ENCODE results near the gene SLC25A48.

The SLC25A48 gene

DNA sequence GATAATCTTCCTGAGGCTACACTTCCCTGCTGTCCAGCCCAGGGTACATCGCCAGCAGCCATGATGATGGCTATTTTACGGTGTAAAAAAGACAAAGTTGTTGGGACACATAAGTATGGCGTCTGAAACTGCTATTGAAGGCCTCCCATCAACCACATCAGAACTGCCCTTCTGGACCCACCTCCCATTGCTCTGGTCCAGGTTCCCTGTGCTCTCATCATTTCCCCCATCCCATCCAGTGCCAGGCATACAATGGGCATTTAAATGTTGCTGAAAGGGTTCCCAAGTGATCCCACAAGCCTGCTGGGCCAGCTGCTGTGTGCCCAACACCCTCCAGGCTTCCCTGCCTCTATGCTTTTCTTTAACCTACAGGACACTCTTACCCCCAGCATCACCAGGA is 50.6 kb downstream of the SLC25A48 start:
- no peak for DNase-seq

DNA sequence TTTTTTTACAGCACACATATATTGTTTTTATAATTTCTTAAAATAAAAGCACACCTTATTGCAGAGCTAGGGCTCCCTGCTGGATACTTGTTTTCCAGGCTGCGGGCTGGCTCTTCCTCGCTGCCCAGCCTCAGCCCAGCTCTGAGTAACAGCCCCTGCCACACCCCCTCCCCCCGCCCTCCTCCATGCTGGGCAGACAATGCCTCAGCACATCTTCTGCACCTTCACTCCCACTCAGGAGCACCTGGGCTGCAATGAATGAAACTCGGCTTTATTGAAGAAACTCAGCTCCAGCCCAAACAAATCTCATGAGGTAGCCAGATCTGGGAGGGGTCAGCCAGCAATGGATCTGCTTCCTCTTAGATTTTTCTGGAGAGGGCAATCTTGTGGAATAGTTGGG is 51.7 kb downstream of the SLC25A48 start:
- no peak for DNase-seq

DNA sequence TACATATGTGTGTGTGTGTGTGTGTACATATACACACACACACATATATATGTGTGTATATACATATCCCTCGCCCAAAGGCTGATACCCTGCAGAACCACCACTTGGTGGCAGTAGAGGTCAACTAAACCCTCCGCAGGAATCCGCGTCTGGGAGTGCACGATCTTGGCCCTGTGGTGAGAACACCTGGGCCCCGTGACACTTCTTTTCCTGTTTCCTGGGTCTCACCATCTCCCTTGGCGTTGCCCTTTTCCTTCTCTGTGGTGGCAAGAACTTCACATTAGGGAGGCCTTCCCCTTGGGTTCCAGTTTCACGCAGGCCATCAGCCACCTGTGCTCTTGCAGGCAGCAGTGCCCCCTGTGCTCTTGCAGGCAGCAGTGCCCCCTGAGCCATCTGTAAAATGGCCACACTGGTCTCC is 53.0 kb downstream of the SLC25A48 start:
- DNase-seq: peak; percentile 50

DNA sequence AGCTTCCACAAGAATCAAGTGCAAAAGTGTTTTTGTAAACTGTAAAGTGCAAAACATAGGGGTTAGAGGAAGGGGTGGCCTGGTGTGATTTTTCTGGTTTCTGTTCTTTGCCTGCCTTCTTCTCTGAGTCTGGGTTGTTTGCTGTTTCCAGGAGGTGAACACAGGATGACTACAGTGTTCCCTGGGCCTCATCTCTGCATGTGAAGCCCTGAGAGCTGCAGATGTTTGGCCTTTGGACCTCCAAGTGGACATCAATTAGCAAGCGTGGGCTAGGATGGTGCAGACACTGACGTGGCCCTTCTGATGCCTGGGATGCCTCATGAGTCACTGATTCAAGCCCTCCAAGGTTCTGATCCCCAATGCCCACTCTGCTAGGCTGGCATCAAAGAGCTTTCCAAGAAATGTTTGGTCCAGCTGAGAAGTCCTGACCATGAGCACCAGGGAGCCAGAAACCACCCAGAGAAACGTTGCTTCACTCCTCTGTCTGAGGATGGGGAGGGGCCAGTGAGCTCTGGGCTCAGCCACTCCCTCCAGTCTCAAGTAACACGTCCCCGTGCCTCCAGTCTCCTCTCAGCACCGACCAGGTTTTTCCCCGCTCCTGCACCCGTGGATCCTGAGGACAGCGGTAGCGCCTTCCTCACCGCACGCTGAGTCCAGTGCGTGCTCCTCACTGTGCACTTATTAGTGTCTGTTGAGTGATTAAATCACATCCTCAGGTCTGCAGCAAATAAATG is 53.6 kb downstream of the SLC25A48 start:
- no peak for DNase-seq

DNA sequence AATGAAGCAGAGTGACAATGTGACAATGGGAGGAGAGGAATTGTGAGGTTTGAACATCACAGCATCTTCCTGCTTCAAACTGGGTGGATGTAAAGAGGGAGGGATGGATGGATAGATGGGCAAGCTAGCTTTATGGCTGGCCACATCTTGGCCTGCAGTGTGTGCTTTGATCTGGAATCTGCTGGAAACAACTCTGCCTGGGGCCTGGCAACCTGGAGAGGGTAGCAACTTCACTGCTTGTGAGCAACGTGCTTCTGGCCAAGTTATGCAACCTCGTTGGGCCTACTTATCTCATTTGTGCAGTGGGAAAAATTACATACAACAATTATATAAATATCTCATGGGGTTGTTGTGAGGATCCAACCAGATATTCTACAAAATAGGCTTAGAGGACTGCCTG is 55.8 kb downstream of the SLC25A48 start:
- no peak for DNase-seq

DNA sequence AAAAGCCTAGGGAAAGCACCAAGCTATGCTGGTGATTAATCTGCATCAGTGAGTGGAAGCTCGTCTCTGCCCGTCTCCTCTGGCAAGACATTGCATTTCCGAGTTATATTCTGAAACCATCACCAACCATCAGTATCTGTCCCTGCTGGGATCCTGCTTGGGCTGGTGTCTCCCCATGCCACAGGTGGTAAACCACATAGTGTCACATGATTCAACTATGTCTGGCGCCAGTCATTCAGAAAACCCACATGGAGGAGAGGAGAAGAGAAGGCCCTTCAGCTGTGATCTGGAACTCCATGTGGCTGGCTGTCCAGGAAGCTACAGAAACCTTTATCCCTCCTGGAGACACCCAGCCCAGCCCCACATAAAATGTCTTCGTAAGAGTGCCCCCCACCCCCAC is 56.4 kb downstream of the SLC25A48 start:
- no peak for DNase-seq

DNA sequence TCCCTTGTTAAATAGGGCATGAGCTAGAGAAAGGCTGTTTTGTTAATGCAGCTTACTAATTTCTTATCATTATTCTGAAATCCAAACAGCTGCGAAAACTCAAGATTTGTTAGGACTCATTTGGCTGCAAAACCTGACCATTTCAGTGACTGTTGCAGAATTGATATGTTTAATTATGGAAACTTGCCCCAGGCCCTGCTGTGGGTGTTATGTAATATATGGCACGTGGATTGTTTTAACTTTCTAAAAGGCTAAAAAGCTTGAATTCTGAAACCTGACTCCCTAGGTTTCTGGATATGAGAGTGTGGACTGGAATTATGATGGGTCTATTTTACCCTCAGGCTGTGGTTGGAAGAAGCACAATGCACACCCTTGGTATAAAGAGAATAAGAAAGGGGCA is 56.8 kb downstream of the SLC25A48 start:
- no peak for DNase-seq

DNA sequence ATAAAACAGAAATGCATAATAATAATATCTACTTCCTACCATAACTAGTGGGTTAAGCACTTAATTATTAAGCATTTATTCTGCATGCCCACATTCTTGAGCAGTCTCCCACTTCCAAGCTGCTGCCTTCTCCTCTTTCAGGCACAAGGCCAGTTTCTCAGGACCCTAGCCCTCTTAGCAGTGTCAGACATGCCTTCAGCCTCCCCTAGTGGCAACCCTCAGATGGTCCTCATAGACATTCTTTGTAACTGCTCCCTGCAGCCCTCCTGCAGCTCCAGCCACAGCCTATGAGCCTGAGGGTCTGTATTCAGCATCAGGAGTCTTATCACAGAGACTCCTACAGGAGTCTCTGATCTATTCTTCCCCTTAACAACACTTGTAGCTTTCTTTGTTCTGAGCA is 57.3 kb downstream of the SLC25A48 start:
- DNase-seq: no peak

DNA sequence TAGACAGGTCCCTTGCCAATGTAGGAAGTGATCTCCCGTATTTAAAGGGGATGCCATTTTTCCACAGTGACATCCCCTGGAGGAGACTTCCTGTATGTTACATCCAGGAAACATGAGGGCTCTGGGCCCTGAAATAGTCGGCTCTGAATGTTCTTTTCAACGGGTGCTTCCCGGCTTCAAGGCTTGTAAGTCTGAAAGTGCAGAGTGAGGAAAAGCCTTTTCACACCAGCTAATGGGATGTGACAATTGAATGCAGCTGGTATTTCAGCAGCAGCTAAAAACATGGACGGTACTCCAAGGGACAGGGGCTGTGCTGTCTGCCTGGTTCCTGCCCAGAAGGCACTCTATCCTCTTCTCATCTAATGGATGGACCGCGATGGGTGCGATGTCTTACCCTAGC is 59.8 kb downstream of the SLC25A48 start:
- DNase-seq: no peak

DNA sequence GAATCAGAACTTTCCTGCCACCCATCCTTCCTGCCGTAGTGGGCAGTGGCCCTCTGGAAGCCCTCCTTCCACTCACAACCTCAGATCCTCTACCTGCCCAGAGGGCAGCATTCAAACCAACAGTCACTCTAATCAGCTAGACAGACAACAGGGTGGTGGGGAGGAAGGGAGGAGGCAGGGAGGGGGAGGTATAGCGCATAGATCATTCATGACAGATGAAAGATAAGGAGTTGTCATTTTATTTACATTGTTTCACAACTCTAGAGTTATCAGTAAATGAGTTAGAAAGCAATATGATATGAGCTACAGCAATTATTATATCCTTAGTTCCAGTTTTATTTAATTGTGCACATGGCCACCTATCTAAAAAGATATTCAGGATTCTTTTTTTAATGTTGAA is 60.3 kb downstream of the SLC25A48 start:
- DNase-seq: no peak

DNA sequence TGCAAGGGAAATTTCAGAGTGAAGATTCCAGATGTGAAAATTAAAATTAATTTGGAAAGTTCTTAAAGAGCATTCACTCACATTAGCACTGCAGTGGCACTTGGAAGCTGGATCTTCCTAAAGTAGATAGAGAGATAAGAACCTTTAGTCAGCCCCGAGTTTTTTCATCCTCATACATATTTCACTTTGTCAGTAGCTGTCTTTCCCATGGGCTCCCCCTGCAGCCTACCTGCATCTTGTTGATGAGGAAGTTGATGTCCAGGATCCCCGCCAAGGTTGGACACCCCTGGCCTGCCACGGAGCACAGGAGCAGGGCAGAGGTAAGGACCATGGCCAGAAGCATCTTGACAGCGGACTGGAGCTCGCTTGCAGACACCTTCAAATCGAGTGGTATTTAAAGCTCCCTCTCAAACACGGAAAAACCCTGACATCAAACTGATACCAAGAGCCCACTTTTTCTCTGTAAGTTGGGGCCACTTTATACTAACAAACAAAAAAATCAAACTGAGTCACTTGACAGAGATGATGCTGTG is 61.1 kb downstream of the SLC25A48 start, which contains the start of gene IL9:
Gene IL9 (minus strand): TSS at position 368 of the 533 bp plus-strand sequence. CDS start 25 bp downstream, at position 343.
- DNase-seq: no peak

DNA sequence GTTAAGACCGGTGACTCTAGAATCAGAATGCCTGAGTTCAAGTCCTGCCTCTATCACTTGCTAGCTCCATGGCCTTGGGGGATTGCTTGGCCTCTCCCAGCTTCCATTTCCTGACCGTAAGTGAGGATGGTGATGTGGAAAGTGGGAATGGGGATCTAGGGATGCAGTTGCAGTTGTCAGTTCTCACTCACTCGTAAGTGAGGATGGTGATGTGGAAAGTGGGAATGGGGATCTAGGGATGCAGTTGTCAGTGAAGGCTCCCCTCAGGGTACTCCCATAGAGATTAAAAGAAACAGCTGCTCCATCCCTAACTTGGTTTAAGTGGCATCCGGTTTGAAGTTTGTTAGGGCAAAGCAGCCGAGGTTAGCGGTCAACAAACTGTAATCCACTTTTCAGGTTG is 64.2 kb downstream of the SLC25A48 start:
- no peak for DNase-seq

DNA sequence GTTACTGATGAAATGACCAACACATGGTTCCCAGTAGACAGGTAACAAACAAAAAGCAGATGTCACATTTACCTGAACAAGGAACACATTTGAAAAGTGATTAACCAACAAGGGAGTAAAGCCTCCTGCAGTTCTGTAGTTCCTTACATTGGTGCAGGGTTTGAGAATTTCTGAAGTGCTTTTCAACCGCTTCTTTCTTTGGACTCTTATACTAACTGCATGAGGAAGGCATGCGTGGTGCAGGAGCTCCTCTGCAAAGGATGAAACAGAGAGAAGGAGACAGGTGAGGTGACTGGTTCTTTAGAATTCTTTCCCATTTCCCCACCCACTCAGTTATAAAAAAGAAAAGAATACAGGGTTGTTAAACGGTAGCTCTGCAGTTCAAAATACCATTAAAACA is 65.8 kb downstream of the SLC25A48 start:
- DNase-seq: no peak

DNA sequence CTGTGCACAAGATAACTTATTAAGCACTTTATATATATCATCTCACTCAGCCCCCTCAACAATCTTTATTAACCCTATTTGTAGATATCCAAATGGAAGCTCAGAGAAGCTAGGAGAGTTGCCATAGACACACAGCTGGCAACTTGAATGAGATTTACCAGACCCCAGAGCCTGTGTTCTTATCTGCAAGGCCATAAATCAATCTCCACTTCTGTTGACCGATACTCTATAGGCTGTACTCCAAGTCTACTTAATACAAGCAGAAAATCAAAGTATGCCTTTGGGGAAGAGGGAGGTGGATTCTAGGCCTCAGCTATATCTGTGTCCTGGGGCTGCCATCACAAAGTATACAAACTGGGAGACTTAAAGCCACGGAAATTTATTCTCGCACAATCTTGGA is 67.2 kb downstream of the SLC25A48 start:
- DNase-seq: no peak

DNA sequence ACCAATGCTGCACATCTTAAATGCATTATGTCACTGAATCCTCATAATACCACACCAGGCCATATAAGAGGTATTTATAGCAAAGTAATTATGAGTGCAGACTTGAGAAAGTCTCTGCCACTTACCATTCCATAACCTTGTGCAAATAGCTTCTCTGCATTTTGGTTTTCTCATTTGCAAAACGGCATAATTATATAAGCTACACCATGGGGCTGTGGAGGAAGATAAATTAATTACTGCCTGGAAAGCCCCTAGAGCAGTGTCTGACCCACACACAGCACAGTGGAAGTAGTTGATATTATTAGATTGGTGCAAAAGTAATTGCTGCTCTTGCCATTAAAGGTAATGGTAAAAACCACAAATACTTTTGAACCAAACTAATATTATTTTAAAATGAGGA is 70.7 kb downstream of the SLC25A48 start:
- no peak for DNase-seq

DNA sequence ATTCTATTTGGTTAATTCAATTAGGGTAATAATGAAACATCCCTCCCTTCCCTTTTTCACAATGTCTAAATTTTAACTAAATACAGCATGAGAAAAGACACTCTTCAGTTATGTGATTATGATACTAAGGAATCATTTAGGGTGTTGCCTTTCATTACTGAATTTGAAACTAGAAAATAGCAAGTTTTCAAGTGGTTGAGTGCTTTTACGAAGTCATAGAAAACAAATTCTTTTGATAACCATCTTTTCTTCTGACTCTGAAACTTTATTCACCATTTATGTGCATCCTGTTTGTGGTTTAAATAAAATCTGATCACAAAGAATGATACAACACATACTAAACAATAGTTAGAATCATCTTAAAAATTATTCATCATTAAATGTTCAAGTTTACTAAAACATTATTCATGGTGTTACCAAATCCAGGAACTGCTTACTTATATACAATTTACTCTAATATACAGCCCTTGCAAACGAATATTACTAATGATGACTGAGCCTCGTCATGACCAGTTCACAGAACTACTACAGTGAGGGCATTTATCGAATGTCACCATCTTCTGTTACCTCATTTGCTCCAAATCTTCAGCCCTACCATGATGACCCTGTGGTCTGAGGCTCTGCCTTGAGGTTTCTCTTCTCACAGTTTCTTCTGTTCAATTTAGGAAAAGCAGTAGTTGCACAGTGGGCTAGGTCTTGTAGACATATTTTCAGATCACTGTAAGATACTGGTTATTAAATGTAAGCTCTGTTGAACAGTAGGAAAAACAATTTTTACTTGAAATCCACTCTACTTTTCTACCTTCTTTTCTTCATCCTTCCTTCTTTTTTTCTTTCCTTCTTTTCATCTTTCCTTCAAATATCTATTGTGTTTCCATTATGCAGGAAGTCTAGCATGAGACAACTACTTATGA is 79.5 kb downstream of the SLC25A48 start:
- DNase-seq: no peak

DNA sequence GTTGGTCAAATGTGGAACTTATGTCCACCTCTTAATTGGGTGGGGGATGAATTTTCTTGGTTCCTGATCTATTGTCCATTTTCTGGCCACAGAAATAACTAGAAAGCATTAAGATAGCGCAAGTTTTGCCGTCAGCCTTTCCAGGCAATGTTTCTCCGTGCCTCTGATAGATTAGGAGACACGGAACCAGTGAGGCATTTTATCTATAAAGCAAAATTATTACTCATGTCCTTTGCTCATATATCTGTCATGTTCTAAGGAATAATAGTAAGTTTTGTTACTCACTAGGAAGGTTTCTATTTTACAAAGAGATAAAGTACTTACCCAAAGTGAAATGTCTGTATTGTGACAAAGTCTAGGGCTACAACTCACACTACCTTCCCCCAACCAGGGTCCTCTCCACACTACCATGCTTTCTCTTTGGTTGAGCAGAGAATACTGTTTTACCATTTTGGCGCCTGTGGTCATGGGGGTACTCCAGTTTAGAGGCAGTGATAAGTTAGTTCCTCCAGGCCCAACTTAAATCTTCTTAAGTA is 81.1 kb downstream of the SLC25A48 start:
- no peak for DNase-seq

DNA sequence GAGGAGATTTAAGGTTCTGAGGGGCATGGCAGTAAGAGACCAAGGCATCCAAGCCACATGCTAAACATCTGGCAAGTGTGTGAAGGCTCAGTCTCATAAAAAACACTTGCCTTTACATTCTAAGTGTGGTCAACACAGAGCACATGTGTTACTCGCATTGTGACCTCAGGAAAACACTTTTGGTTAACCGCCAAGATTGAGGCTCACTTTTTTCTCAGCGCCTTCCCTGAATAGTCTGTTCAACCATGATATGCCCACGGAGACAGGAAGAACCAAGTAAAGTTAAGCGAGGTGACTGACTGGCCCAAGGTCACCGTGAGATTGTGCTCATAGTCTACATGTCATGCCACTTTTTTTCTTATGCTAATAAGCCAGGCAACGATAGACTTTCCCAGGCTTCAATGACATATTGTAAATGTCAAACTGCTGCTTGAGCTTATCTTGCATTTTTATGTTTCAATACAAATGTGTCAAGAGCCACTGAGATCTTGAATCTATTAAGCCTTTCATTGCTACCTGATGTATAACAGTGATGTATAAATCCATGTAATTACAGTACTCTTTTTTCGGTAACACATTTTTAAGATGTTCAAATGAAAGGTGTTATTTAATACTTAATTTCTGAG is 82.3 kb downstream of the SLC25A48 start:
- no peak for DNase-seq

DNA sequence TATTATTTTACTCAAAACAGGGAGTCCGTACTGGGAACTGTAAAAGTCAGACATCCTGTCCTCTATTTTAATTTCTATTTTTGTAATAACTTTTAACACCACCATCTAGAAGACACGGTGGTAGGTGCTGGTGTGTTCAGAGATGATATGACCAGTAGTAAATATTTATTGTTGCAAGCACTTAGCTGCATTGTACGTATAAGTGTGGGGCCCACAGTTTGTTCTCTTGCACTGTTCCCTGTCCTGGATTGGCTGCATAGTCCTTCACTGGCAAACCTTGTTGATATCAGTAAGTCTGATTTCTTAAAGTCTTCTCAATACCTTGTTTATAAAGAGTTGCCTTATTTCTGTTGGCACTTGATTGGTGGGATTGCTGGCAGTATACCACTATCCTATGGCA is 85.7 kb downstream of the SLC25A48 start:
- DNase-seq: no peak

DNA sequence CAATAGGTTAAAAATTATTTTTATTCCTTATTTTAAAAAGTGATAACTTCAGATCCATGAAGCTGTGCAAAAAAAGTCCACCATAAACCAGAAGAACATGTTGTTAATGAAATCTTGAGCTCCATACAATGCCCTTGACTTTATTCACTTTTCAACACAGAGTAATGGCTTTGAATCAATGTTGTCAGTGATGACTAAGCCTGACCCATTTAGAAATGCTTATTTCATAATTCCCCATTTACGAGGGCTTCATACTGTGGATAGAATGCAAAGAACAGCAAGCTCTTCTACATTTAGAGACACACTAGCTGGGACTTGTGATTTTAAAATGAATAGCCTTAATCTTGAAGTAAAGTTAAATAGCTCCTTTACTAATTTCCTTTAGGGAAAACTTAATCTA is 86.9 kb downstream of the SLC25A48 start:
- DNase-seq: no peak

DNA sequence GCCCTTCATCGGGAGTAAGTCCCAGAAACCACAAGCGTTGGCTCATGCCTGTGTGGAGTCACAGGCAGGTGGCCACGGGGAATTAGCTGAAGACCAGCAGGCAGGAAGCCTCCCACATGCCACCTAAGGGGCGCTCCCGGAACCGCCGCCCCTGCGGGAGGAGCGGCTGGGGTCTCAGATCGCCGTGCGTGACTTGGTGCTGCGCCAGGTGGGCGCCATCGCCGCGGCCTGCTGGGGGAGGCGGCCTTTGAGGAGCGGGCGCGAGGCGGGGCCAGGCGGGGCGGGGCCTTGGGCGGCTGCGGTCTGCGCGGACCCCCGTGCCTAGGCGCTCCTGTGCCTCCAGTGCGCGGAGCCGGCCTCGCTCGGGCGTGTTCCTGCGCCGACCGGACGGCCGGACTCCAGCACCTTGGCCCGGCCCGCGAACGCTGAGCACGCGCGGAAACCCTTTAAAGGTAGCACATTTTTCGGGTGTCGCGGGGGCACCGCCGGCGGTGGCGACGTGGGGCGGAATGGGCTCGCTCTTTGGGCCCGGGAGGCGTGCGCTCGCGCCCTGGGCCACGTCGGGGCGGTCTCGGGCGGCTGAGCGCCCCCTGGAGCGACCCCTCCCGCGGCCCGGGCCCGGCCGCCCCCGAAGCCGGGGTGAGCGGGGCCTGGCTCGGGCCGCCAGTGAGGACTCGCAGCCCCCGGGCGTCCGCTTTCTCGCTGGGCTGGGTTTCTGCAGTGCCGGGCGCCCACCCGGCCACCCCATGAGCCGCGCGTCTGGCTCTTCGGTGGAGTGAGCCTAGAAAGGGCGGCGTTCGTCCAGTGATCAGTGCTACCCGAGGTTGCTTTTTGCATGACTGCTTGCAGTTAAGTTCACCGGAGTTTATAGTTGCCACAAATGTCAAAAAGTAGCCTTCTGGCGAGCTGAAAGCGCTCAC is 95.8 kb downstream of the SLC25A48 start:
- DNase-seq: no peak

DNA sequence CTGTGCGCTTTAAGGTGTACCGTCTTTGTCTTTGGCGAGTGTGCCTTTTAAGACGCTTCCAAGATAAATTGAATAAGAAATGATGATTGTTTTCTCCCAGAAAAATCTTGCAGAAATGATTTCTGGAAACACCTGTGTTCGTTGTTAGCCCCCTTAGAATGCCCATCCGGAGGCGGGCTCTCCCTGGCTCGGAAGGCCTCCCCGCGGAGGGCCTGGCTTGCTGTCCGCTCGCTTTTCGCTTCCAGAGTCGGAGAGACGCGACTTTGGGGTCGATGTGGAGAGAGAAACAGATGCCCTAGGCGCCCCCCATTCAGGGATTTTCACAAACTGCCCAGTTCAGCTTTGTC is 96.5 kb downstream of the SLC25A48 start:
- no peak for DNase-seq

All from effector CD4-positive, alpha-beta T cell (primary cell).